NCI-H82 (cell line): Measurements from ENCODE around the gene SYNE1.
"Not testable (repeated sequence)": the region's sequence is repeated elsewhere in the genome, so short reads cannot be mapped to it uniquely, and the experiment has no call there.

Experiments
- DNase-seq: peaks from one replicate; lab custom pipeline; 2025; lab: John Stamatoyannopoulos, UW

Gene SYNE1

DNA sequence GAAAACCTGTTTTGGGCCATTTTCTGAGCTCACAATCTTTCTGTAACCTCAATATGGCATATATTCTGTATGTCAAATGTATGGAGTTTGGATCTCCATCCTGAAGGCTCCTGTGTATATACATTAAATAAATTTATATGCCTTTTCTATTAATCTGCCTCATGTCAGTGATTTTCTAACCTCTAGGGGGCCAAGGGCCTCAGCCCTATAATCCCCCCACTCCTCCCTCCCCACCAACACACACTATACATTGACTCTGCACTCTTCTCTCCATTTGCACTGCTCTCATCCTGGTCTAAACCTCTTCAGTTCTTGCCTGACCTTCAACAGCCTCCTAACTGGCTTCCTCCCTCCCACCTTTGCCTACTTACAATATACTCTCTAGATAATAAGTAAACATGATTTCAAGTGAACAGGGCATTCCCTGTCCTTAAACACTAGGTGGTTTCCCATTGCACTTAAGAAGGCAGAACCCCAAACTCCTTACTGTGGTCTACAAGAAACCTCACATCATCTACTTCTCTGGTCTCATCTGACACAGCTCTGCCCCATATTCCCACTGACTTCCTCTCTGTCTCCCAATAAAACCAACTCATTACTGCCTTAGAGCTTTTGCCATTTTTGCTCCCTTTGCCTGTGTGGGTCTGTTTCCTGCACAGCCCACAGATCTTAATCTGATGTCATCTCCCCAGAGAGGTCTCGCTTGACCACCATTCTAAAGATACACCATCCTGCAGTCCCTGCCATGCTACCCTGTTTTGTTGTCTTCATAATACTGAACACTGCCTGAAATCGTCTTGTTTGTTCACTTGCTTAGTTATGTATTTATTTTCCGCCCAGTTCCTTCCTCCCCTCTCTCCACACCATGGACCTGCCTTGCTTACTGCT is 213.7 kb downstream of the SYNE1 start:
- DNase-seq: peak; percentile 38

DNA sequence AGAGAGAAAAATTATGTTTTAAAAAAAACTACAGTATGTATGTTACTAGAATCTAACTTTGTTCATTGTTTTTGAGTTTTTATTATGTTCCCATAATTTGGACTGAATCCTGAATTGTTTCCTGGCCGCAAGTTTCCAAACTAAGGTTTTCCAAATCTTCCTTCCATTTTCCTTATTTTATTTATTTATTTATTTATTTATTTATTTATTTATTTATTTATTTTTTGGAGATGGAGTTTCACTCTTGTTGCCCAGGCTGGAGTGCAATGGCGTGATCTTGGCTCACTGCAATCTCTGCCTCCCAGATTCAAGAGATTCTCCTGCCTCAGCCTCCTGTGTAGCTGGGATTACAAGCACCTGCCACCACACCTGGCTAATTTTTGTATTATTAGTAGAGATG is 215.7 kb downstream of the SYNE1 start:
- DNase-seq: not testable (repeated sequence)

DNA sequence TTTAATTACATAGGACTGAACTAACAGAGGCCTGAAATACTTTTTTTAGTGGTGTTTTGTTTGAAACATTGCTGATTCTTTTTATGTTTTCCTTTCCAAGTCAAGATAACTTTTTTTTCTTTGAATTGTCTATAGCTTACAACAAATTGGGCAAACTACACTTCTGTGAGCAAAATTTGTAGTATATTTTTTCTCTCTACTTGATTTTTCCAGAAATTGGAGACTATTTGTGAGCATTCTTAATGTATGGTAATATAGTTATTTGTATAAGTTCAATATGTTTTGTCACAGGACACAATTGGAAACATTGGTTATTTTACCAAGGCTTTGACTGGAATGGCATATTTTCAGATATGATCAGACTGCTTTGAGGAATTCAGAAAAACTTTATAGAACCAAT is 216.5 kb downstream of the SYNE1 start:
- no peak for DNase-seq

DNA sequence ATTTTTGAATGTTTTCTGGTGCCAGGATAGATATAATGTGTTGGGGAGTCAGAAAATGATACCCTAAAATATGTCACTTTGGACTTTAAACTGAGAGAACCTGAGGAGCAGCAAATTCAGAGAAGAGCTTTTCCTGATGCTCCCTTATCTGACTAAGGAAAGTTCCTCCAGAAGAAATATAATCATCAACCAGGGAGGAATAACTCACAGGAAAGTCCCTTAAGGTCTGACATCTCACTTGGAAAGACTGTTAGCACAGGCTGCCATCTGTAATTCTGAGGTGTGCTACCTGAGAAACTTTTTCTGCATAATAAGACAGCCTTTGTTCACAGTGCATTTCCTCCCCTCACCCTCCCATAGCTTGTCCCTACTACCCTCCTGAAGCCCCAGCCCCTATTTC is 218.6 kb downstream of the SYNE1 start:
- no peak for DNase-seq

DNA sequence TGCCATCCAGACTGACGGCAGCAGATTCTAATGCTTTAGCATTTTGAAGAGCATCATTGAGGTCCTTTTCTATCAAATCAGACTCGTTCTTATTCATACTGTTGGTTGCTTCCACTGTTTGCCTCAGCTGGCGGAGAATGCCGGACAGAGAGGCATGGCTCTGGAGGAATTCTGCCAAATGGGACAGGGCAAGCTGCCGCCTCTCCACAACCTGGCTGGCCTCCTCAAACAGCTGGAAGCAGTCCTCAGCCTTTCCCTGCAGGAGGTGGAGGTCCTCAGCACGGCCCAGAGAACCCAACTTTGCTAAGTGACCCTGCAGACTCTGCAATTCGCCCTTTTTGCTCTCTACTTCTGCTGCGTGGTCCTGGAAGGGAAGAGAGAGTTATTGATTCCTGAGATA is 220.5 kb downstream of the SYNE1 start:
- no peak for DNase-seq

DNA sequence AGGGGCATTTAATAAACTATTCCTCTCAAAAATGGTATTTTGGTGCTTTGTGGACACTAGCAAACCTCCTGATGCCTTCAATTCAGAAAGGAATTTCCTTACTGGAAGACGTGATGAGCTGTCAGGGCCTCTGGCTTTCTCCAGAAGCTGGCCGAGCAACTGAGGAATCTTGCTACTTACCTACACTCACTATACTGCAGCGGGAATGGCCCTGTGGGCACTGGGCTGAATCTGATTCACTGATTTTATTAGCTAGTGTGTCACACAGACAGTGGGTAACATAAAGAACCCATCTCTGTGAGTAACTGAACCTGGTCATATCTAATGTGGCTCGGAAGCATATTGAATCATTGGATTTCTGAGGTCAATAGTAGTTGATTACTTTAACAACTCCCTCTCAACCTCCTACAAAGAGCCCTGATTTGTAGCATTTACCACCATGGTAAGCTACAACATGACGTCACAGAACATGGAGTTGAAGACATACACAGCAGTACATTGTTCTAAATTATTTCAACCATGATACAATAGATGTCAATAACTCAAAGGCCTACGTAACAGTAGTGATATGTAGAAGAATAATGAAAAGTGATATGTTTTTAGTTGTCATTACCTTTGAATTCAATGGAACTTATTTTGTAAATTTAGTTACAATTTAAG is 232.1 kb downstream of the SYNE1 start:
- no peak for DNase-seq

DNA sequence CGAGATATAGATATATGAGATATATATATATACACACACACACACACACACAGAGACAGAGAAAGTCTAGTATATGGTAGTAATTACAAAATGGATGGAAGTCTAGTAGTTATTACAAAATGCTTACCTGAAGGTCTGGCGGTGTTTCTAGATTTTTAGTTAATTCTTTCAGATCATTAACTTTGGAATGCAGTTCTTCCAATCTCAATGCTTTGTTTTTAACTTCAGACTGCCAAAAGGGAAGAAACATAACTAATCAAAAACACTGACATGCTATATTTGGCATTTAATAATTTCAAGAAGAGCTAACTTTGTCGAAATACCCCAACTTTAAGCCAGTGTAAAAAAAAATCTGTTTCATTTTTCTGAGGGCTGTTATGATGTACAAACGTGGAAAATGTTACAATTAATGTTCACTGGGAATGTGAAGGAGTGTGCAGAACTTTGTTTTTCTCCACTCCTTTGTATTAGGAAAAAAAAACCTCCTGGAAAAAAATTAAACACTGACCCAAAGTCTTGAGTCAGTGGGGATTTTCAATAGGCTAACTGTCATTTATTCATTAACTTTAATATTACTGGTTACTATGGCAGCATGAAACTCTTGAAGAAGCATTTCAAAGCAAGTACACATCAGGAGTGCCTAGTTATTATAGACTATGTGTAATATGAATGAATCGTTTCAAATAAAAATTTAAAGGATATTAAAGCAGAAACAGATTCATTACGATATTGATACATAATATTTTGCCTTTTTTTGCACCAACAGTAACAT is 232.9 kb downstream of the SYNE1 start:
- DNase-seq: no peak

DNA sequence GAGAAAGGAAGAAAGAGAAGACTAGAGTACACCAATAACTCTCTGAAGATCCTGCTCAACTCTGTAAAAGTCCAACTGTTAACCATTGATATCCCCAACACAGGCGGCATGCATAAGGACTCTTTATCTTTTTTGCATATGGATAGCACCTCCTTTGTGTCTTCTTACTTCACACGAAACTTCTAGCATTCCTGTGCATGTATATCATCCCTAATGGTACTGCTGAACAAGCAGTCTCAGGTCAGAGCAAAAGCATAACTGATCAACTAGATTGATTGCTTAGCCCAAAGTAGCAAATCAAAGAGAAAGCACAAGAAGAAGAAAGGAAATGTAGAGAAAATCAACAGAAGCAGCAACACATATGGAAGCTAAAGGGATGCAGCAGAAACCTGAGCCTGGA is 234.4 kb downstream of the SYNE1 start:
- DNase-seq: no peak

DNA sequence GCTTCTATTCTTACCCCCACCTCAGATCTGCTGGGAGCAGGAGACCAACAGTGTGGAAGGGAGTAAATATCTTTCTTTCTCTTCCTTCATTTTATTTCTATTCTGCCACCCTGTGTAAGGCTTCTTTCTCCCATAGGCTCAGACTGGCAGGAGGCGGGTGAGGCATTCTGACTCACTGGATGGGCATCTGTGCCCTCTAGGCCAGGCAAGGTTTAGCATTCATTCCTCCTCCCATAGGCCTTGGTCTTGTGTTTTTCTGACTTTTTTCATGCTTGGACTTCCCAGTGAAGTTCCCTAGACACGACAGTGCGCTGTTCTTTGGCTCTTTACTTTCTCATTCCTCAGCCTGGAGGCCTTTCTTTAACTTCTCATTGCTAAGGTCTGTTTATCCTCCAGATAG is 235.2 kb downstream of the SYNE1 start:
- no peak for DNase-seq

DNA sequence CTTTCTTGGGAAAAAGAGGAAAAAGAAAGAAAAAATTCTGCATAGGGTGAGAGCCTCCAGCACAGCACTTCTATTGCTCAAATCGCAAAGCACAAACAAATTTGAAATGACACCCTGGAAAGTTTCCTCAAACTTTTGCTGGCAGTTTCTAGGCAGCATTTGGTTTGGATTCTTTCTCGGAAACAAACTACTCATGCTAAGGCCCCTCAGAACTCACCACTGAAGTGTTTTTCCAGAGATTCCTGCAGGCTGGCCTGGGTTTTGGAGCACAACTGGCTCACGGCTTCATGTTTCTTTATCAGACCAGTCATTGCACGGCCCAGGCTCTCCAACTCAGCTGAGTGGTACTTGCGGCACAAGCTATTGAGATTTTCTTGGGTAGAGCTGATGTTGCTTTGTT is 237.8 kb downstream of the SYNE1 start:
- no peak for DNase-seq

DNA sequence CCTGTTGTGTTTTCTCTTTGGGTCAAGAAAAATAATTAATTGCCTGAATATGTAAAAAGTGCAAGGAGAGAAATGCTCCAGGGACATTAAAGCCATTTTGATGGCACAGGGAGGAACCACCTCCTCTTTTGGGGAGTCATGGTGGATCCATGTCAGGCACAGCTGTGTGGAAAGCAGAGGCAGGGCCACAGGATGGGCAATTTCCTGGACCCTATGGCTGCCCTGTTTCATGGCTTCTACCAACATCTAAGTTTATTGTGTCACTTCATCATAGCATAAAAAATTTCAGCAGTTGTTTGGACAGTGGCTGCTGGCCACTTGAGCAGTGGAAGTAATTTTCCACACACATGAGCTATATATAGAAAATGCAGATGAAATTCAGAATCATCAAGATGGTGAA is 238.2 kb downstream of the SYNE1 start:
- no peak for DNase-seq

DNA sequence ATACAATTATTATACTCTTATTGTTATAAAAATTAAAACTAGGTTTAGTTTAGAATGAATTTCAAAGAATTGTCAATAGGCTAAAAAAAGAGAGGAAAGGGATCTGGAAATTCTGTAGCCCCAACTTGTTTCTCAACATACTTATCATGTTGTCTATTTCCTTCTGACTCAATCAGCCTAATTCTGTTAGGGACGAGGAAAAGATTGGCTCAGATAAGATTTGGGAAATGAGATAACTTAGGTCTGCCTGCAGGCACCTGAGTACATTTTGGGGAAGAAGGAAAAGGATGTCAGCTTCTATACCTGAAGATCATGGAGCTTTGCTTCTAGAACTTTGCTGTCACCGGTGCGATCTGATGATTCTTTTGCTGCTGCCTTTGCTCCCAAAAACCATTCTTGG is 238.8 kb downstream of the SYNE1 start:
- no peak for DNase-seq

DNA sequence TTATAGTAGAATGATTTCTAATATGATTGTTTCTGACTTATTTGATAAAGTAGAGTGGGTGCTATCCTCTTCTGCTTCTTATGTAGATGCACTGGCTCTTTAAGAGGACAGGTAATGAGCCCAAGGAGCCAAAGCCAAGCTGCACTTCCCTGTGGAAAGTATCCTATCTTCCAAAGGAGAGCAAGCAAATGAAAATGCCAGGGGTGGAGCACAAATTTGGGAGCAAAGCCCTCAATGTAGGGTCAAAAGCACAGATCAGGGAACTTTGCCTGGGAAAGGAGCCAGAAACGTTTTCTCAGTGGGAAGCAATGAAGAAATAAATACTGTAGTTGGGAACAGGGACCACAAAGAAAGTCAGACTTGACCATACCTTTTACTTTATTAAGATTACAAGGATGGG is 242.9 kb downstream of the SYNE1 start:
- DNase-seq: no peak

DNA sequence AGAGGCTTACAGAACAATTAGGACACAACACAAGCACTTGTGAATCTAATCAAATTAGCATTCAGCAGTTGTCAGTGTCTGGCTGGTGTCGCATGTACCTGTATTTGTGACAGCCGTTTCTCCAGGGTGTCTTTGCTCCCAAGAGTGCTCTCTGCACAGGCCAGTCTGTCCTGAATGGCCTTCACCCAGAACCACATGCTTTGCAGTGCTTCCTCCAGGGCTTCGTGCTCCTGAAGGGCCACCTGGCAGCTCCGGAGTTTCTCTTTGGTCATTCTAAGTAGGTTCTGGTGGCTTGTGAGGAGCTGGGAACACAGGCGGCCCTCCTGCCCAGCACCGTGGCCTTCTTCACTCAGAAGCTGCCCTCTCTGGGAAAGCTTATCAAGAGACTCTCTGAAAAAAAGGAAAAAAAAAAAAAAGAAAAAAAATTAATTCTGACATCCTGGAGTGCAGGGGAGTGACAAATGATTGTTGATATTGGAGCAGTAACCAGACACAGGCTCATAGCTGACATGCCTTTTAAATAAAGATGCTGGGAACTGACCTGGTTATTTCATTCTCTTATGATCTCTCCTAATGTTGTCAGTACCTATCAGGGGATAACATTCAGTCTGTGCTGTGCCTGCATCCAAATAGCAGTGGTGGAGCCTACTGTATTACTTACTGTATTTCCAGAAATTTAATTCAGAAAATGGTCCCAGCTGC is 245.8 kb downstream of the SYNE1 start:
- DNase-seq: peak; percentile 43

DNA sequence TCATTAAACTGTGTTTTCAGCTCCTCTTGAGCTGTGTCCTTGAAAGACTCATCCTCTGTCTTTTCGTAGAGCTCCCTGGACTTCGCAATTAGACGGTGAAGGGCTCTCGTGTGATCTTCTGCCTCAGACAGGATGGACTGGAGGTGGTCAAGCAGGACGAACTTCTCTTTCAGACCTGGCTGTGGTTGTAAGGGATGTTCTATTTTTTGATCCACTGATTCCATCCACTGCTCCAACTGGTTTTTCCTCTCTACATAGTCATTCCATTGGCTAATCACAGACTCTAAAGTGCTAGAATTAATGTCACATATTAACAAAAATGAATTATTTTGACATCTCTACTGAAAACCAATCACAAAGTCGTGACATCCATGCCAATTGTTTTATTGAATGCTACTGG is 250.1 kb downstream of the SYNE1 start:
- DNase-seq: no peak

DNA sequence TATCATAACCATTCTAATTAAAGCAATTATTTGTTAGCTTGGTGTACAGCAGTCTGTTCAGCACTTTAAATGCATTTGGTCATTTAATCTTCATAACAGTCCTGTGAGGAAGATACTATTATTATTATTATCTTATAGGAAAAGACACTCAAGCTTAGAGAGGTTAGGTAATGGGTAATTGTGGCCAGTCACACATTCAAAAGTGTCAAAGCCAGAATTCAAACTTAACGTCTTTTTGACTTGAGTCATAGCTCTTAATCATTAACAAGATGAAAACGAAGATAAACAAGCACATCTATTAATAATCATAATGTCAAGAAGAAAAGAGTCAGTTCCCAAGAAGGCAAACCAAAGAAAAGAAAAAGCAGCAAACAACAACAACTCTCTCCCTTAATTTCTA is 251.0 kb downstream of the SYNE1 start:
- no peak for DNase-seq

DNA sequence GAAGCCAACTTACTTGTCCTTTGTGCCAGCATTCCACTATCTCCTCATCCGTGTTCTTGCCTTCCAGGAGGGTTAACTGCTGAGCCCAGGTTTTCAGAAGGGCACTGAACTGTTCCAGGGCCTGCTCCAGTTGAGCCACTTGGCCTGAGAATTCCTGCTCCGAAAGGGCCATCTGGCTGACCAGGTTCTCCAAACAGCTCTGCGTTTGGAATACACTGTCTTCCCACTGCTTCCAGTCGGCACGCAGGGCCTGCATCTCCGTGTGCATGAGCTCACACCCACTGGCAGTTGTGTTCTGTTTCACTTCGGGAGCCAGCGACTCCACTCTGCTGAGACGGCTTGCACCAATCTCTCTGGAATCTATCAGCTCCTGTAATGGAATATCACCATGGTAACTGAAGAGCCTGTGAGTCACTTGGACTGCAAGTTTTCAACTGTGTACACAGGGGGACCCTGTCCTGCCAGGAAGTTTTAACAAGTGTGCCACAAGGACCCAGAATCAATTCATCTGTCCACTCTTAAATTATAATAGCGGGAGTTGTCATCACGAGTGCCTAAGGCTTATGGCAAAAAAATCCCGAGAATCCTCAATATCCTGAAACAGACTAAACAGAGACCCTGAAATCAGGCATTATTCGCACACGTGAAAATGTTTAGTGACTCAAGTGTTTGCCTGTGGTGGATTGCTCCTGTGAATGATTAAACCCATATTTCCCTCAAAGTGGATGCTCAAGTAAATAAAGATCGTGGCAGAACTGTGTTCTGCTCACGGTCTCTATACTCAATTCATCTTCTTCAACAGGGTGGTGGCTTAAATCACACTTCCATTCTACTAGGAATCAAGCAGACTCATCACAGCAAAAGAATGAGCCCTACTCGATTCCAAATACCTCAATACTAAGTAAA is 255.9 kb downstream of the SYNE1 start:
- DNase-seq: peak; percentile 85

DNA sequence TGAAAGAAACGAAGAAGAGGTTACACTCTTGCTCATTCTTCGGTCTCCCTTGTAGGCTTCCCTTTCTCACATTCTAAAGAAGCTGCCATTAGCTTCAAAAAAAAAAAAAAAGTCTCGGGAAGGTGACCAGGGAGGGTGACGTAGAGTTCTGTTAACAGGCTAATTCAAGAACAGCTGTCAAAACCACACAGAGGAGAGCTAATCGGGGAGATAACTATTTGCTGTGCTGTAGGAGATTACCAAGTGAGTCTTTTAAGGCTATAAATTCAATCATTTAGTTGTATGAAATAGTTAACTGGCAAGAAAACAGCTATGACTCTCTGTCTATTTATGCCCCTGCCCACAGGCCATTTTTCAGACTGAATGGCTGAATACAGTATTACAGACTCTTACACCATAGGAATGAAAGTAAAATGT is 256.8 kb downstream of the SYNE1 start:
- DNase-seq: peak; percentile 94

DNA sequence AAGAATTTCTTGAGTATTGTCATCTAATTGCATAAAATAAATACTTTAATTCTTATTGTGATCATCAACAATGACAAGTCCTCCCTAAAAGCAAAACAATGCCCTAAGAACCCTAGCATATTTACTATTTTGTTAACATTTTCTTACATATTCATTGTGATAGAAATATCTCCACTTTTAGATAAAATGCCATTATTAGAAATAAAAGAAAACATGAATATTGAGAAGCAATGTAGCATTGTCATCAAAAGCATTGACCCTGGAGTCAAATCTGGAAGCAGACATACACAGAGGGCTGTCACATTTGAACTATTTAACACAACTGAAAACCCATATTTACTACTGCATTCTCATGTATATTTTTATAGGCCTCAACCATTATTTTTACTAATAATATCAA is 257.7 kb downstream of the SYNE1 start:
- no peak for DNase-seq

DNA sequence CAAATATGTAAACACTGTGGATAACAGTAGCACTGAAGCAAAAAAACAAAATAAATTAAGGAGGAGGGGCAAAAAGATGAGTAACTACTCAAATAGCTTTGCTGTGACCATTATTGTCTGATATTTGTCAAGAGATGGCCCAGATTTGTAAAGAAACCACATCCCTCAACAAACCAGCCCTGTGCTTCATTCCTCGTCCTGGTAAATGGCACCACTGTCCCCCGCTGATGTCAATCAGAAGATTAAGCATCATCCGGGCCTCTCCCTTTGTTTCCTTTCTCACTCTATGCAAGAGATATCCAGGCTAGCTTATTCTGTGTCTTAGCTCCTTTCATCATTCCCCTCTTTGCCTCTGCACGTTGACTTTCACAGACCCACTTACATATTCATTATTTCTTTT is 259.0 kb downstream of the SYNE1 start:
- DNase-seq: no peak

DNA sequence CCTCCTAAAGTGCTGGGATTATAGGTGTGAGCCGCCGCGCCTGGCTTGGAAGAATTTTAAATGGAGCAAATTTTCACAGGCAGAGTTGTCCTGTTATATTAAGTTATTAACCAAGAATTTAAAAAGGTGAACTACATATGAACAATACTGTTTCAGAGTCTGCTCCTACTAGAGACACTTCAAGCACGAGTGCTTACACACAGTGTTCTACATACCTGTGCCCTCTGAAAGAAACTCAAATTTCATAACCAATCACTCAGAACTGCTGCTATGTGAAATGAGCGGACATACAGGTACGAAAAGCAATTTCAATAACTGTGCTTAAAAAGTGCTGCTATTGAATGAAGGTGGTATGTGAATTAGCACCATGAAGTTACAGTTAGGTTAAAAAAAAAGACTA is 262.0 kb downstream of the SYNE1 start:
- DNase-seq: no peak
